ENCODE measurements around the gene CTNNA3.
"Not testable (repeated sequence)": the region's sequence is repeated elsewhere in the genome, so short reads cannot be mapped to it uniquely, and the experiment has no call there.

Gene CTNNA3

DNA sequence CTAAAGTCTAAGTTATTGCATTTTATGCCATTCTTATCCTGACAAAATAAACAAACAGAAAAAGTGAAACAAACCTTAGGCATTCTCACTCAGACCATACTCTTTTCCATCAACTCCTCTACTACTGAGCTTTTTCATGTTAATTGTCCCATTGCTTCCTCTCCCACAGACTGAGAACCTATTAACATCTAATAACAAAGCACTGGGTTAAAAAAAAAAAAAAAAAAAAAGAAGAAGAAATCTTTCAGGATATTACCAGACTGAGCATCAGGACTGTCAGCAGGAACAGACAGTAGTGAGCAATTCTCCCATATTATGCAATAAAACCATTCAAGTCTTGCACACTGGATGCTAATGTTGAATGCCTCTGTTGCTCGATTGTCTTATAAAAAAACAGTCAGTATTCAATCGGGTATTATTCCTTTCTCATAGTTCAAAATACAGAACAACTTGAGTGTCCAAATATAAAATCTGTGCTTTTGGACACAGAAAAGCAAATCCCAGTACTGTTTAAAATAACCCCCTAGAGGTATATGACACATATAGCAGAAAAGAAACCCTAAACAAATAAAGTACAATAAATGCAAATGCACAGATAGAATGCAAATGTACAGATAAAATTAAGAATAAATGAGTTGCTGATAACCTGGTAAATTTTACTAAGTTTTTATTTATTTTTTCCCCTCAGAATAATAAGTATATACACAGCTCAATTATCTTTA, 1301.5 kb downstream of the CTNNA3 start:
- no peak for DNase-seq (ENCODE audit: low read depth in 2 of 2)

DNA sequence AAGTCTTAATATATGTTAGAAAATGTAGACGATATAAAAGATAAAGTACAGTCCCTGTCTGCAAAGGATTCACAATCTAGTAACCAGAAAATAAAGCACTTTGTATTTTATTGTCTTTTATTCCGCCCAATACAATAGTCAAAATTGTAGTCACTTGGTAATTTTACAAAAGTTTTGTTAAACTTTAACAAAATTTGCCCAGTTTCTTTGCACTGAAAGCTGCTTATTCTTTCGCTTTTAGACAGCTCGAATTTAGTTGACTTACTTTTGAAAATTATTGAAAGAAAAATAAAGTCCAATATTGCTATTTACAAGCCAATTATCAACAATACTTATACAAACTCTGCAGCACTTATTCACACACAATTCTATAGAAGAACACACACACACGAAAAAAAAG, 1305.1 kb downstream of the CTNNA3 start:
- no peak for DNase-seq (ENCODE audit: low read depth in 2 of 2)

DNA sequence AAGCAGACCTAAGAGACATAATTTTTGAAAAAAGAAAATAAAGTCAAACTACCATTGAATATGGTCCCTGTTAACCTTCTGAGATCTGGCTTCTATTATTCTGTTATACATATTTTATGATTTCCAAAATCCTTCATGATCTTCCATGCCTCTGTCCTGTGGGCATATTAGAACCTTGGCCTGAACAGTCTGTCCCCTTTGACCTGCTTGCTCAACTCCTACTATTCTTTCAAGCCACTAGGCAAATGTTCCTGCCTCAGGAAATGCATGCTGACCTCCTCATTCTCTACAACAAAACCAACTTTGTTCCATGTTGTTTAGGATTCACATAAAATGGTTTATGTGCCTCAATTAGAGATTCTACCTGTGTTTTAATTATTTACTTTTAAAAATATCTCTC, 1315.0 kb downstream of the CTNNA3 start:
- DNase-seq (ENCODE audit: low read depth in 2 of 2), result no peak

DNA sequence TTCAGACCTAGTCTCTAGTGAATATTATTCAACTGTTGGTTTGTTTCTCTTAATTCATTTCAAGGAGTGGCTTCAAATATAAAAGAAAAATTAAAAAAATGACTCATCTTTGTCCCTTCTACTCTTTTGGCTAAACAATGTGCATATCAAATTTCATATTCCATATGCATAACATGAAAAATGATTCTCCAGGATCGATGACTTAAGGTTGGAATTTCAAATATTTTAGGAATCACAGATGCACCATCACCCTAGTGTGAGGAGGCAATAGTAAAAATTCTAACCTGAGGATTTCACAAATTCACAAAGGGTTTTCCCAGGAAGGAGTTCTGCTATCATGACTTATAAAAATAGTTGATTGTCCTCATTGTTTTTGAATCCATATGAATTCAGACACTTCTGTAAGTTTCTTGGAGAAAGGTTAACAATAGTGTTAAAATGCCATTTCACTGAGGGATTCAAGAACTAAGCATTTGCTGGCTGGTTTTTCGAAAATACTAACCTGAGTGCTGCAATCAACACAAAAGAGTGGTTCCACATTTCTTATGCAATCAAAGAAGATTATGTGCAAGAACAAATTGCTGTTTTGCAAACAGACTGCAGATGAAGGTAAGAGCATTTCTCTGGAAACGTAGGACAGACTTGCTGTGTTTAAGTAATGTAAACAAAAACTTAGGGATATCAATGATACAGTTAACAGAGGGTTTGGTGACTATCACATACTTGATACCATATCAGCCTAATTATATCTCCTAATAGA, 1317.7 kb downstream of the CTNNA3 start:
- DNase-seq (ENCODE audit: low read depth in 2 of 2), result peak; percentile 11 to 13

DNA sequence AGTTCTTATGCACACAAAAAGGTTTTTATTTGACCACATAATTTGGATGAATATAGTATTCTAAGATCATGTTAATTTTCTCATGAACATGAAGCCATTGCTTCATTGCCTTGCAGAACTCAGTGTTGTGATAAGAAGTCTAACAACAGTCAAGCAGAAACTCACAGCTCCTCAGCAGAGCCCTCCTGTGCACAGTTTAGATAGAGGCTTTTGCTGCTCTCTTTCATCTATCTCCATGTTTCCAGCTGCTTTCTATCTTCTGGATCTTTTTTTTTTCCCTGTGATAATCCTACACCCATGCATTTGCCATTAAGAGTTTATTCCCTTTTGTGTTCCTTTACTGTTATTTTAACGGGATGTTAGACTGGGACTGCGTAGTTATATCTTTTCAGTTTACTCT, 1327.8 kb downstream of the CTNNA3 start:
- no peak for DNase-seq (ENCODE audit: low read depth in 2 of 2)

DNA sequence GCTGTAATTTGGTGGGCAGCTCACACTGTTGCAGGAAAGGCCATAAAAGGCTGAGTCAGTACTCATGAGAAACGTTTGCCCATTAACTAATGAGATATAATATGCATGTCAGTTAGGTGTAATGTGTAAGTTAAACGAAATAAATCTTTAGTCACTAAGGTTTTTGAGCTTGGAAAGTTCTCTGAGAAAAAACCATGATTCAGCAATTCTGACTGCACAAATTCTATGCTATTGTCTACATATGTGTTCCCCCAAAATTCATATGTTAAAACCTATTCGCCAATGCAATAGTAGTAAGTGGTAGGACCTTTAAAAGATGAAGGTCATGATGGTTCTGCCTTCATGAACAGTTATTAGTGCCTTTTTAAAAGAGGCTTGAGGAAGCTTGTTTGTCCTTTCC, 1329.8 kb downstream of the CTNNA3 start:
- DNase-seq (ENCODE audit: low read depth in 2 of 2), result no peak

DNA sequence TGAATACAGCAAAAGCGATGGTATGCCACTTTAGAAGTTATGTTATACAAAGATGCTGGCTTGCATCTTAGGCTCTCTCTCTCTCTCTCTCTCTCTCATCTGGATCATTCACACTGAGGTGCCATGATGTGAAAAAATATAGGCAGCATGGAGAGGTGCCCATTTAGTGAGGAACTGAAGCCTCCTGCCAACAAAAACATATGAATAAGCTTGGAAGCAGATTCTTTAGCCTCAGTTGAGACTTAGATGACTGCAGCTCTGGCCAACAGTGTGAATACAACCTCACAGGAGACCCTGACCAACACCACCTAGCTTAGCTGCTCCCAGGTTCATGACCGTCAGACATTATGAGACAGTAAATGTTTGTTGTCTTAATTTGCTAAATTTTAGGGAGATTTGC, 1330.3 kb downstream of the CTNNA3 start:
- no peak for DNase-seq (ENCODE audit: low read depth in 2 of 2)

DNA sequence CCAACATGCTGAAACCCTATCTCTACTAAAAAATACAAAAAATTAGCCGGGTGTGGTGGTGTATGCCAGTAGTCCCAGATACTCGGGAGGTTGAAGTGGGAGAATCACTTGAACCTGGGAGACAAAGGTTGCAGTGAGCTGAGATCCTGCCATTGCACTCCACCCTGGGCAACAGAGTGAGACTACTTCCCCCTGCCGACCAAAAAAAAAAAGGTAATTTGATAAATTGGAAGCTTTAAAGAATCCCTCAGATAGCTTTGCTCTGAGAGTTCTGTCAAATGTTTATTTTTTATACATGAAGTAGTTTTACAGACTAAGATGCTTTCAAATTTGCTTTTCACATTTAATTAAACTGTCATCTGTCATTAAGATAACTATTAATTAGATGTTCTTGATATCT, 1333.5 kb downstream of the CTNNA3 start:
- no peak for DNase-seq (ENCODE audit: low read depth in 2 of 2)

DNA sequence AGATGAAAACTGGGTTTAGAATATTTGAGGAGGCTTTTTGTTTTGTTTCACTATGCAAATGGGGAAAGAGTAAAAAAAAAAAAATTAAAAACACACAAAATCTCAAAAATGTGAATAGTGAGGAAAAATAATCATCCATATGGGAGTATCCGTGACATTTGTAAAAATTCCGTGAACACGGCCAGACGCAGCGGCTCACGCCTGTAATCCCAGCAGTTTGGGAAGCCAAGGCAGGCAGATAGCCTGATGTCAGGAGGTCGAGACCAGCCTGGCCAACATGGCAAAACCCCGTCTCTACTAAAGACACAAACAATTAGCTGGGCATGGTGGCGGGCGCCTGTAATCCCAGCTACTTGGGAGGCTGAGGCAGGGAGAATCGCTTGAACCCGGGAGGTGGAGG, 1342.2 kb downstream of the CTNNA3 start:
- not testable (repeated sequence) for DNase-seq (ENCODE audit: low read depth in 2 of 2)

DNA sequence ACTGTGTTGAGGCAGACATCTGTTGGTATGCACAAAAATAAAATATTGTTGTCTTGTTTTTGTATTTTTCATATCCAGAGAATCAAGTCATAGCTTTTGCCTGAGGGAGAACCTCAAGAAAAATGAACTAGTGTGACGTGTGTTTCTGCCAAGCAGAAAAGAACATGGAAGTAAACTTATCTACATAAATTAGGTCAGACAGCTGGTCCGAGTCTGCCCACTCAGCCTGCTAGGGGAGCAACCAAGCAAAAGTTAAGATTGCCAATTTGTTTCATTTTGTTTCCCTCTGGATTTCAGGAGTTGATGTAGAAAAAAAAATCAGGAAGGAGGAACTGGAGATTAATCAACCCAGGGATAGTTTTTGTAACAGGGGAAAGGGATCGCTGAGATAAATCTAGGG, 1342.6 kb downstream of the CTNNA3 start:
- DNase-seq (ENCODE audit: low read depth in 2 of 2), result no peak

DNA sequence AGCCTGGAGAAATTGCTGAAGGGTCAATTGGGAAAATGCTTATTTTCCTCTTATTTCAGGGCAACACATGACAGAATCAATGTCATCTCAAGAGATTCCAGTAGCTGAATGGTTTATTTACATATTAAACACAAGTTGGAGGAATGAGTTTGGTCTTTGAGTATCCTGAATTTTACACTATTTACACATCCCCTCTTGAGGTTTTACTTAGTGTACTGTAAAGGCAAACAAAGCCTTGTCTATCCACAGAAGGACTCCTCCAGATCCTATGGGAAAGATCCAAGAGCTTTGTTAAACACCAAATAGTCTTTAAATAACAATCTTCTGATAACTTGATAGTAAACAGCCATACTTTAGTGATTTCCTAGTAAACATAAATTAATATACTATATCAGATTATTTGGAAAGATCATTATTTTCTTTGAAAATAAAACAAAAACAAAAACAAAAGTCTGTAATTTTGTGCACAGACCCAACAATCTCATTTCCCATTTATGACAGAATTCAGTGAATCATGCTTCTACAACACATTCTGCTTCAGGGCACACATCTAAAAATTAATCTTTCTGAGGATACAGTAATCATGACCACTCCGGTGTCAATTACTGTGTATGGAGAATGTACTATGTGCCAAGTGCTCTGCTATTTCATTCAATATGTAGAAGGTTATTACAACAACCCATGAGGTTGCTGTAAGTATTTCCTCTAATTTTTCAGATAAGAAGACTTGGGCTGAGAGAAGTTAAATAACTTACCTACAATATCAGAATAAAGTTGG, 1345.2 kb downstream of the CTNNA3 start:
- no peak for DNase-seq (ENCODE audit: low read depth in 2 of 2)

DNA sequence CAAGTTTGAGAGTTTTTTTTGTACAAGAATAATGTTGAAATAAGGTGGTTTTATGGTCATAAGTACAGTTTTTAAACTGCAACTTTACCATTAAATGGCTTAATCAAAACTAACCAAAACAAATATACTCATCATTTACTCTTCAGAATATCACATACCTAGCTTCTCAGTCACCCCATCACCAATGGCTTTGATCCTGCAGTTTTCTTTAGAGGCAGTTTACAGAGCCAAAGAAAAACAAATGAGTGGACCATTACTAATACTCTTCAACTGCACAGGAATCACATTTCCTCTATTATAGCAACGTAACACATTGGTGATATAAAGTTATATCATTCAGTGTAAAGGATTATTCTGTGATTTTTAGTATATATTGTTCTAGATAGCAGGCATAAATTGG, 1346.3 kb downstream of the CTNNA3 start:
- DNase-seq (ENCODE audit: low read depth in 2 of 2), result no peak

DNA sequence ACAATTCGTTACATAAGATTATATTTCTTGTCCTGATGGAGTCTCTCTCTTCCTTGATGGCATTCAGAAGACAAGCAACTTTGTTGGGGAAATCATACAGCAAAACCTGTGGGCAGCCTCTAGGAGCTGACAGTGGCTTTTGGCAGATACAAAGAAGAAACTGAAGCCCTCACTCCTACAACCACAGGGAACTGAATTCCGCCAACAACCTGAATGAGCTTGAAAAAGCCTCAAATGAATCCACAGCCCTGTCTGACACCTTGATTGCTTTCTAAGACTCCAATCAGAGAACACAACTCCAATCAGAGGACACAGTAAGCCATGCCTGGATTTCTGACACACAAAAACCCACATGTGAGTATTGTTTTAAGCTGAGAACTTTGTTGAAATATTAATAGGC, 1346.9 kb downstream of the CTNNA3 start:
- no peak for DNase-seq (ENCODE audit: low read depth in 2 of 2)

DNA sequence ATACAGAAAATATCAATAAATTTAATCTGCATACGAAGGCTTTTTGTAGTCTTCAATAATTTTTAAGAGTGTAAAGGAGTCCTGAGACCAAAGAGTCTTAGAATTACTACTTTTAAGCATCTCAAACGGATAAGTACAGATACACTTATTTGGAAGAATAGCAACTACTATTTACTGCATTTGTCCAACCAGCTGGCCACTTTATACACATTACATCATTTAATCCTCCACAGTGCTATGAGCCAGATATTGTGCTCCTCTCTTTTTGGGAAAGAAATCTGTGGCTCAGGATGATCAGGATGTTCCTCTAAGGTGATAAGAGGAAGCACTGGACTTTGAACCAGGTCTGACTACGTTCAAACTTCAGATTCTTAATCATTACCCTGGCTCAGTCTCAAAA, 1358.8 kb downstream of the CTNNA3 start:
- DNase-seq (ENCODE audit: low read depth in 2 of 2), result no peak

DNA sequence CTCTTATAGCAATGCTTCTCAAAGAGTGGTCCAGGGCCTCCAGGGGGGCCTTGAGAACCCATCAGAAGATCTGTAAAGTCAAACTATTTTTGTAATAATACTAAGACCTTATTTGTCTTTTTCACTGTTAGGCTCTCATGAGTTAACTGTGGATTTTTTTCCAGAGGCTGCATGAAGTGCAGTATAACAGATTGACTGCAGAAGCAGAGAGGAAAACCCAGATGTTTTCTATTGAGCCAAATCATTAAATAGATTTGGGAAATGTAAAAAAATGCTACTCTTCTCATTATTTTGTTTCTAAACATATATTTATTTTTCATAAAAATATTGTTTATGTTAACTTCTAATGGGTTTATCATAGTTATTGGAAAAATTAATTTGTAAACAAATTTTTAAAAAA, 1359.2 kb downstream of the CTNNA3 start:
- DNase-seq (ENCODE audit: low read depth in 2 of 2), result no peak

DNA sequence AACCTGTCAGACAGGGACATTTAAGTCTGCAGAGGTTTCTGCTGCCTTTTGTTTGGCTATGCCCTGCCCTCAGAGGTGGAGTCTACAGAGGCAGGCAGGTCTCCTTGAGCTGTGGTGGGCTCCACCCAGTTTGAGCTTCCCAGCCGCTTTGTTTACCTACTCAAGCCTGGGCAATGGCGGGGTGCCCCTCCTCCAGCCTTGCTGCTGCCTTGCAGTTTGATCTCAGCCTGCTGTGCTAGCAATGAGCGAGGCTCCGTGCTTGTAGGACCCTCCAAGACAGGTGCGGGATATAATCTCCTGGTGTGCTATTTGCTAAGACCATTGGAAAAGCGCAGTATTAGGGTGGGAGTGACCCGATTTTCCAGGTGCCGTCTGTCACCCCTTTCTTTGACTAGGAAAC, 1360.2 kb downstream of the CTNNA3 start:
- DNase-seq (ENCODE audit: low read depth in 2 of 2), result not testable (repeated sequence)

DNA sequence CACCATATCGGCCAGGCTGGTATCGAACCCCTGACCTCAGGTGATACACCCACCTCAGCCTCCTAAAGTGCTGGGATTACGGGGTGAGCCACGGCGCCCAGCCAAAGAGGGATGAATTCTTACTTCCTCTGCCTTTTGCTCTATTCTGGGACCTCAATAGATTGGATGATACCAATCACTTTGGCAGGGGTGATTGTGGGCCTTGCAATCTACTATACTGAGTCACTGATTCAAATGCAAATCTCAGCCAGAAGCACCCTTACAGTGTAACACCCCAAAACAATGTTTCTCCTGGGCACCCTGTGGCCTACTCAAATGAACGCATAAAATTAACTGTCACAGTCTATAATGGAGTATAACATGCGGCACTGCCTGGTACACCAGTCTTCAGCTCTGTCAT, 1366.8 kb downstream of the CTNNA3 start:
- no peak for DNase-seq (ENCODE audit: low read depth in 2 of 2)

DNA sequence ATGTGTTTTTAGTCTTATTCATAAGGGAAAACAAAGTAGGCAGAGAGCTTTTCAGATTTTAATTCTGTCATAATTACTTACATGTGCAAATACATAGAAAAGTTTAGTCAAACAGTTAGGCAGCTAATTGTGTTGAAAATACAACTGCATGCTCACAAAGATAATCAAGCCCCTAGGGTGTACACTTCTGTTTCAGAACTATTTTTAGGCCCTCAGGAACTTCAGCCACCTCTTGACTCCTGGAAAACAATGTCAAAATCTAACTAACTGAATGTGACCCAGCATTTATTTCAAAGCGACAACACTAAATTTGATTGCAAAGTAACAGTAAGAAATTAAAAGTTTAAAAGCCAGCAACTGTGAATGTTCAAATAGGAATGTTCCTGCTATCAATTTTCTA, 1369.1 kb downstream of the CTNNA3 start:
- no peak for DNase-seq (ENCODE audit: low read depth in 2 of 2)

DNA sequence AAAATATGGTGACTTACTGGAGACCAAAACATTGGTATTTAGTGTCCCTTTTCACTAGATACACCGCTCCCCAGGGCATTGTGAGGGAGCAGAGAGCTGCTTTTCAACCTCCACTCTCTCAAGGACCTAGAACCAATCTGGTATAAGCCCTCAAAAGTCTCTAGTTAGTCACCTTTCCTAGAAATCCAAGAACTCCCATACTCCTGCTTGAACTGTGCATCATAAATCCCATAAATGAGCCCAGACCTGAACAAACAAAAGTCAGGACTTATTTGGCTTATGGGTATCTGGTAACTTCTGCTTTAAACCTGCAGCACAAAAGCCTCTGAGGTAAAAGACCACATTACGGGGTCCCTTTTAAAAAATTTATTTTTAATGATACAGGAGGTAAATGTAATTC, 1373.2 kb downstream of the CTNNA3 start:
- DNase-seq (ENCODE audit: low read depth in 2 of 2), result no peak

DNA sequence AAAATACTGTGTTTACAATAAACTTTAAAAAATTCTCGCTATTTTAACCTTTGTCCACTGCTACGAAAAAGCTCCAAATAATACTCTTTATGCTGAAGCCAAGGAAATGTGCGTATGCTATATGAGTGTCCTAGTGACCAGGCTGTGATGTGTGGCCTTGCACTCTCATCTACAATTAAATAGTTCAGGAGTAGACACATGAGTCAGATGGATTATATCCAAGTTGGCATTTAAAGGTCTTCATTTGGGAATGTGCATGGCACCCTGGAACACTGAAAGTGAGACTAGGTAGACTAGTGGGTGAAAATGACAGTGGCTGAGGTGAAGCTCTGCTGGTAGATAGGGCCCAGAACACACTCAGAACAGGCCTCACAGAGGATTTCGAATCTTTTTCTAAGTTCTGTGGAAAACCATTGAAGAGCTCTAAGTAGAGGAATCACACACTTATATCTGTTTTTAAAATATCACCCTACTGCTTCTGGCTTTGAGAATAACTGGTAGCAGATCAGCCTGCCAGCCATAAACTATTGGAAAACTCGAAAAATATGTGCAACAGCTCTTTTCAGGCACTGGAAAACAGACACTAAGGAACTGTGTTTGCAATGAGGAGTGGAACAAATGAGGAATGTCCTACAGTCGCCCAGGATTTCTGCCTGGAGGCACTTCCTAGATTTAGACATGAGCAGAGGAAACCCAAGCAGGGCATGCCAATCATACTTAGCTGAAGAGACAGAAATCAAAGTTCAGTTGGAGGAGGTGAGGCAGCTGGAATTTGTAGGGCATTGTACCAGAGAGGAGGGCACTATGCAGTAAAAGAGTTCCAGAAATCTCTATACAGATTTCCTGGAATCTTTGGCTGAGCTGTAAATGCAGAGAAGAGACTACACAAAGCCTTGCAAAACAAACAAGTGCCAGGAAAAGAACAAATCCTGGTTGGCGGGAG, 1374.0 kb downstream of the CTNNA3 start:
- no peak for DNase-seq (ENCODE audit: low read depth in 2 of 2)

DNA sequence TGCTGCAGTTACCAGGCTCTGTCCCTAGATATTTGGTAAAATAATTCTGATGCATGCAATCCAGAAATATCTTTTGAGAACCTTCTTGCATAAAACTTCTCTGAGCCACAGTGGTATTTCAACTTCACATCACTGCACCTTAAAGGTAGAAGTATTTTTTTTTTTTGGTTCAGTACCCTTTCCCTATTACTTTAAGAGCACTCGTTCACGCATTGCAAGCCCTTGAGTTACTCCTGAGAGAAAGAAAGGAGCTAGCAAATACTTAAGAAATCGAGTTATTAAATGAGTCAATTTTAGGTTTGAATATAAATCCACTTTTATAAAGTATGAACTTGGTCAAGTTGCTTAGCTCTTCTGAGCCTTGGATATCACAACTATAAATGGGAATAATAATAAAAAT, 1377.2 kb downstream of the CTNNA3 start:
- DNase-seq (ENCODE audit: low read depth in 2 of 2), result no peak

DNA sequence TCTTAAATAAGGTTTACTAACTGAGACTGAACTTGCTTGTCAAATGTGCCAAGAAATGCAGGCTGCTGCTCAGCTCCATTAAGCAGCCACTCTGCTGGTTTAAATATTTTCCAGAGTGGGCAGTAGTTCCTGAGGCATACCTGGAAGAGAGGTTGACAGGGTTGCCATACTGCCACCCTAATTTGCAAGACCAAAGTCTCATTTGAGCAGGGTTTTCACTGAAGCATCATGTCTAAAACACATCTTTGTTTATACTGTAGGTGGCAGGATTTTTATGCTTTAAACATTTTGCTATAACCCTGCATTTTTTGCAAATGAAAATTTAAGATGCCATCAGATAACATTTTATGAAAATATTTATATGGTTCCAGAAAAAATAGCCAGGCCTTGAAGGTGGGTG, 1388.2 kb downstream of the CTNNA3 start:
- DNase-seq (ENCODE audit: low read depth in 2 of 2), result no peak

All from fibroblast of skin of left quadriceps (primary cell).